ENCODE measurements around the gene ANKRD12. TPM values are rescaled to one million over a fixed set of nuclear protein-coding genes. Genes with fewer than 3 reads are reported as not detected.

Gene ANKRD12
- total and polyA plus RNA-seq, 10 of the 15 experiments (the other 5 are each of a cell fraction or from before 2014, with no cell fraction given) = 5.9 to 45.7 (median 20.2) TPM

GRCh38 chr18:9135912-9136314, 668 bp upstream of the ANKRD12 start (continued):
- TF ChIP-seq NKRF (conservative IDR thresholded peaks at IDR 0.05) (0 out of 2 replicates have a peak, but pooled peaks have one; percentile 35), KDM1A (IDR thresholded peaks at IDR 0.05; ENCODE audit: borderline replicate concordance) (no peak), TBL1XR1 (IDR thresholded peaks at IDR 0.05; ENCODE audit: low read depth, low read length) (no peak), ETV6 (conservative IDR thresholded peaks at IDR 0.05 in 1 of 2, IDR thresholded peaks at IDR 0.05 in 1 of 2; ENCODE audit: borderline replicate concordance in 1 of 2, low read depth in 1 of 2) (peak in 1 of 2 experiments; percentile 52; a peak in 2 of 4 replicates), POLR2AphosphoS5 (IDR thresholded peaks at IDR 0.05; ENCODE audit: low read length) (peak; percentile 45; the same call in 1 of the 2 replicates)

- H3K4me3 ChIP-seq = peak overlapping the region; percentile 70
- ChIA-PET POLR2A (interaction anchor here (0.5 to 8.0 kb wide), 11 partner anchors 9 to 536 kb away, joined by 3 to 85 read pairs (median 4); partner anchors contain the start of gene NDUFV2), SMC1A (ENCODE audit: uncharacterized antibody, unreplicated experiment) (interaction anchor here (0.6 to 11.5 kb wide), 12 partner anchors 10 to 75 kb away, joined by 3 to 137 read pairs (median 13); partner anchors contain the start of gene NDUFV2), CTCF (interaction anchor here (0.8 to 9.9 kb wide), 8 partner anchors 9 to 219 kb away, joined by 3 to 95 read pairs (median 5); partner anchors contain the start of gene NDUFV2), RAD21 (ENCODE audit: unreplicated experiment) (interaction anchor here (0.9 to 6.9 kb wide), 13 partner anchors 9 to 71 kb away, joined by 3 to 73 read pairs (median 4); partner anchors contain the start of gene NDUFV2)
- FAIRE-seq (no peak), DNase-seq (ENCODE audit: low read depth, low spot score) (no peak), ATAC-seq (peak; percentile 0)
- no TSS peak for BruUV-seq (replicated peaks)
- peaks cover 2 to 9% of the 10 kb centered on the region in 2 experiments; a peak in 3 of 4 replicates for H3K36me3 ChIP-seq (ENCODE audit: control insufficient read depth in 2 of 2, insufficient read depth in 2 of 2, low read length in 1 of 2)
- 1% methylated on average over 59 of the region's 95 CpGs for WGBS (ENCODE audit: insufficient coverage, insufficient replicate concordance, low lambda C conversion rate, missing lambda C conversion rate)
- H3K4me2 ChIP-seq (ENCODE audit: control insufficient read depth, insufficient read depth) = peak overlapping the region; percentile 97
- H3K9ac ChIP-seq (ENCODE audit: control insufficient read depth, insufficient read depth, low read length) = peak overlapping the region; percentile 87
- peak overlapping the region; percentile 73 for H3K27ac ChIP-seq (ENCODE audit: control insufficient read depth, insufficient read depth)
- H3K4me1 ChIP-seq (ENCODE audit: control insufficient read depth, insufficient read depth, low read length) = peaks cover 7% of the 10 kb centered on the region; the same call in 1 of the 2 replicates
- H3K79me2 ChIP-seq (ENCODE audit: control insufficient read depth, insufficient read depth, low read length) = peaks cover 56% of the 10 kb centered on the region
- H2AFZ ChIP-seq (ENCODE audit: control insufficient read depth, low read depth, low read length) = peak overlapping the region; percentile 3
- H3K9me3 ChIP-seq (replicated peaks; ENCODE audit: control insufficient read depth, insufficient read depth, low read length) = no peaks in the 10 kb centered on the region
- intact Hi-C loops (cut with micrococcal nuclease; ENCODE audit: unreplicated experiment) = loop anchor here (2.0 to 5.0 kb wide), 2 partner anchors 35 to 340 kb away; partner anchors contain the start of genes NDUFV2 and RALBP1
- H3K27me3 ChIP-seq (replicated peaks in 1 of 2; ENCODE audit: control insufficient read depth in 2 of 2, insufficient read depth in 2 of 2, low read length in 1 of 2) = no peaks in the 10 kb centered on the region
- no peaks in the 10 kb centered on the region for H4K20me1 ChIP-seq (ENCODE audit: control insufficient read depth, insufficient read depth)
- in situ Hi-C loops (cut with MboI) = loop anchor here (5.0 kb wide), 1 partner anchor 65 kb away; no protein-coding TSS in a partner anchor
- TF ChIP-seq NBN (IDR thresholded peaks at IDR 0.05) (peak; percentile 31), CREB1 (IDR thresholded peaks at IDR 0.05; ENCODE audit: low read depth) (peak; percentile 87), RB1 (IDR thresholded peaks at IDR 0.05; ENCODE audit: borderline replicate concordance) (0 out of 2 replicates have a peak, but pooled peaks have one; percentile 19), TAF1 (IDR thresholded peaks at IDR 0.05; ENCODE audit: borderline replicate concordance, low read depth, low read length) (peak; percentile 32; the same call in 1 of the 2 replicates), NKRF (conservative IDR thresholded peaks at IDR 0.05) (peak; percentile 42), LARP7 (IDR thresholded peaks at IDR 0.05) (0 out of 2 replicates have a peak, but pooled peaks have one; percentile 19), NR2F1 (conservative IDR thresholded peaks at IDR 0.05) (no peak), PKNOX1 (IDR thresholded peaks at IDR 0.05) (peak; percentile 71), TCF12 (IDR thresholded peaks at IDR 0.05; ENCODE audit: low read depth, low read length) (peak; percentile 48; the same call in 1 of the 2 replicates), CHD4 (IDR thresholded peaks at IDR 0.05) (no peak), ZNF274 (IDR thresholded peaks at IDR 0.05; ENCODE audit: insufficient read depth, insufficient read length) (no peak), ATF7 (IDR thresholded peaks at IDR 0.05; ENCODE audit: low read depth) (peak; percentile 54)
Observed at GRCh38 chr18:9137168-9138066, 836 bp downstream of the ANKRD12 start.

All from GM12878 (cell line).